WTC11 (cell line): Measurements from ENCODE around the gene CXCL3.

ENCODE experiments used
- FOXP1 ChIP-seq: sonication (generic); formaldehyde crosslinking; IDR thresholded peaks from 2 replicates; pipeline ENCODE4 v1.8.0; 2022; ENCODE audit warnings: missing genetic modification reagents, mild to moderate bottlenecking, moderate library complexity, borderline replicate concordance
- SP1 ChIP-seq: sonication (generic); formaldehyde crosslinking; conservative IDR thresholded peaks from 2 replicates; pipeline ENCODE4 v1.8.1; 2022; ENCODE audit warnings: missing genetic modification reagents
- TCF7 ChIP-seq: sonication (generic); formaldehyde crosslinking; IDR thresholded peaks from 2 replicates; pipeline ENCODE4 v1.8.0; 2022; ENCODE audit warnings: mild to moderate bottlenecking, low read depth, missing genetic modification reagents, moderate library complexity
- USF2 ChIP-seq: sonication (generic); formaldehyde crosslinking; IDR thresholded peaks from 2 replicates; pipeline ENCODE4 v1.8.1; 2023; ENCODE audit warnings: mild to moderate bottlenecking, missing genetic modification reagents, moderate library complexity
- ZBTB21 ChIP-seq: sonication (generic); formaldehyde crosslinking; IDR thresholded peaks from 2 replicates; pipeline ENCODE4 v1.8.1; 2023; ENCODE audit warnings: mild to moderate bottlenecking, missing genetic modification reagents, borderline replicate concordance
- TF ChIP-seq, protein P1 (sequence below): fragments of 200-600 bp; IDR thresholded peaks from 2 replicates; pipeline ENCODE4 v1.8.0; 2022; ENCODE audit warnings: antibody characterized with exemption
- TF ChIP-seq, protein P2 (sequence below): sonication (generic); formaldehyde crosslinking; IDR thresholded peaks from 2 replicates; pipeline ENCODE4 v1.8.0; 2022; ENCODE audit warnings: mild to moderate bottlenecking, missing genetic modification reagents
- TF ChIP-seq, protein P3 (sequence below): fragments of 250-450 bp; sonication (Bioruptor Pico); conservative IDR thresholded peaks from 2 replicates; pipeline ENCODE4 v1.9.0; 2021; ENCODE audit warnings: mild to moderate bottlenecking

DNA sequence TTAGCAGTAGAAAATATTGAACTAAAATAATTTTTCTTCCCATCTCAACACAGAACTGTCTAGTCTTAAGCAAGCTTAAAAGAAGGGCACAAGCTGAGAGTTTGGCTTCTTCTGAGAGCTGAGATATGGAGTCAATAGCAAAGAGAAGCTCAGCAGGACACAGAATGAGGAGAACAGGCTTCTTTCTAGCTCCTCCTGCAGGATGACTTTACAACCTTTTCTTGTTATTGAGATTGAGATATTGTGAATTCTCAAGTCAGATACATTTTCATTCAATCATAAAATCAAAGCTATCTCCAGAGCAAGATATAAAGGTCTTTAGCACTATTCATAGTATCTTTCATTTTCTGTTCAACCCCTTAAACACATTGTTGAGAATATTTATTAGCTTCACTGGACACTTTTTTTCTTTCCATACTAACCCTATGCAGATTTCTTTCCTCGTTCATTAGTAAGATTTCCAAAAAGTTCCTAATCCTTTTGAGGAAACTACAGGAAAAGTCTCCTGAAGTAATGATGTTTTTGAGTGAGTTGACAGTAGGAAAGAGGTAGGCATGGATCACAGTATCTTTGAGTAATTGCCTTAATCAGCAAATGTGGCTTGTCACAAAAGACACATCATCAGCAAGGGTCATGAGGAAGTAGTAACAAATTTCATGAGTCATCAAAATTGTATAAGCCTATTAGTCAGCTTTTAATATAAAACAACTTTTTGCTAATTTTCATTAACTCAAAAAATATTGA is 17.8 kb upstream of the CXCL3 start:
- TF ChIP-seq SP1 (CRISPR knock-in tag), result no peak
- TF ChIP-seq, protein P1, sequence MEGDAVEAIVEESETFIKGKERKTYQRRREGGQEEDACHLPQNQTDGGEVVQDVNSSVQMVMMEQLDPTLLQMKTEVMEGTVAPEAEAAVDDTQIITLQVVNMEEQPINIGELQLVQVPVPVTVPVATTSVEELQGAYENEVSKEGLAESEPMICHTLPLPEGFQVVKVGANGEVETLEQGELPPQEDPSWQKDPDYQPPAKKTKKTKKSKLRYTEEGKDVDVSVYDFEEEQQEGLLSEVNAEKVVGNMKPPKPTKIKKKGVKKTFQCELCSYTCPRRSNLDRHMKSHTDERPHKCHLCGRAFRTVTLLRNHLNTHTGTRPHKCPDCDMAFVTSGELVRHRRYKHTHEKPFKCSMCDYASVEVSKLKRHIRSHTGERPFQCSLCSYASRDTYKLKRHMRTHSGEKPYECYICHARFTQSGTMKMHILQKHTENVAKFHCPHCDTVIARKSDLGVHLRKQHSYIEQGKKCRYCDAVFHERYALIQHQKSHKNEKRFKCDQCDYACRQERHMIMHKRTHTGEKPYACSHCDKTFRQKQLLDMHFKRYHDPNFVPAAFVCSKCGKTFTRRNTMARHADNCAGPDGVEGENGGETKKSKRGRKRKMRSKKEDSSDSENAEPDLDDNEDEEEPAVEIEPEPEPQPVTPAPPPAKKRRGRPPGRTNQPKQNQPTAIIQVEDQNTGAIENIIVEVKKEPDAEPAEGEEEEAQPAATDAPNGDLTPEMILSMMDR, result no peak
- TF ChIP-seq, protein P2, sequence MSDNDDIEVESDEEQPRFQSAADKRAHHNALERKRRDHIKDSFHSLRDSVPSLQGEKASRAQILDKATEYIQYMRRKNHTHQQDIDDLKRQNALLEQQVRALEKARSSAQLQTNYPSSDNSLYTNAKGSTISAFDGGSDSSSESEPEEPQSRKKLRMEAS (CRISPR knock-in tag), result no peak
- TF ChIP-seq TCF7 (CRISPR knock-in tag), result no peak
- no peak for TF ChIP-seq USF2 (CRISPR knock-in tag)
- no peak for TF ChIP-seq ZBTB21
- TF ChIP-seq, protein P3, sequence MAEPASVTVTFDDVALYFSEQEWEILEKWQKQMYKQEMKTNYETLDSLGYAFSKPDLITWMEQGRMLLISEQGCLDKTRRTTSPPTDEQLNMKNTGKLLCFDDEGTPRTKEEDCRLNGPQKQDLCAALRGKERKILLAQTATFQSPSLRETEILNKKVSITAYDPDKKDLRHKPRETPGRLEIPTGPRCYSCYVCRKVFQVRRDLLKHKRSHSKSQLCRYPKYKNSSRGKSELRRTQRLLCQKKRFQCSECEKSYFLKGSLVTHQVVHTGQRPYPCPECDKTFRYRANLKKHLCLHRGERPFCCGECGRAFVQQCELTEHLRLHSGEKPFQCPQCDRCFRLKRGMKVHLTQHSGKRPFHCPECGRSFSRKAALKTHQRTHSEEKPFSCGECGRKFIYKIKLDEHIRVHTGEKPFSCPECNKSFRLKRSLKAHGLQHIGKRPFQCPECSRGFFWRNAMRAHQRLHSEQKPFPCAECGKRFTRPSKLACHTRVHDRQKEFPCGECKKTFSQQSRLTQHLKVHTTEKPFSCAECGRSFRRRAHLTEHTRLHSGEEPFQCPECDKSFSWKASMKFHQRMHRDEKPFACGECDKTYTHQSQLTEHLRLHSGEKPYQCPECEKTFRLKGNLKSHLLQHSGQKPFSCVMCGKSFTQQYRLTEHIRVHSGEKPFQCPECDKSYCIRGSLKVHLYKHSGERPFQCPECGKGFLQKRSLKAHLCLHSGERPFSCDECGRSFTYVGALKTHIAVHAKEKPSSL, result no peak
- TF ChIP-seq FOXP1, result no peak
